ENCODE data around the gene LTF. TPM values are rescaled to one million over a fixed set of nuclear protein-coding genes. Genes with fewer than 3 reads are reported as not detected.

The LTF gene
- total RNA-seq, 1 experiment from 2014 or later: not detected

- CTCF ChIA-PET: interaction anchor here (1.1 to 2.3 kb wide), 4 partner anchors 12 to 168 kb away, joined by 6 to 12 read pairs (median 10); no protein-coding TSS in a partner anchor
- RAD21 ChIA-PET (ENCODE audit: low non-redundant PET in 1 of 2, low total read pairs in 2 of 2, uncharacterized antibody in 2 of 2, unreplicated experiment in 2 of 2): interaction anchor here in 1 of 2 experiments (0.6 kb wide), 1 partner anchor 125 kb away, joined by 3 read pairs; no protein-coding TSS in a partner anchor
- Histone ChIP-seq H3K27me3 (ENCODE audit: insufficient read depth, low read length) (peaks cover 16% of the 10 kb centered on the region), H3K9ac (ENCODE audit: low read length) (no peak overlapping the region), H3K9me2 (ENCODE audit: insufficient read depth) (no peaks in the 10 kb centered on the region), H4K20me1 (ENCODE audit: insufficient read depth) (no peaks in the 10 kb centered on the region), H3K27ac (ENCODE audit: low read depth, low read length) (no peak overlapping the region), H2AFZ (ENCODE audit: low read depth, low read length, poor library complexity, severe bottlenecking) (no peak overlapping the region), H3K9me3 (ENCODE audit: control insufficient read depth in 1 of 2, insufficient read depth in 1 of 2, low read depth in 1 of 2, low read length in 2 of 2) (no peaks in the 10 kb centered on the region), H3K4me1 (ENCODE audit: control insufficient read depth in 1 of 2, insufficient read depth in 2 of 2, low read length in 2 of 2) (no peaks in the 10 kb centered on the region; a peak in 1 of 4 replicates), H3K4me2 (ENCODE audit: low read length) (no peak overlapping the region), H3K79me2 (ENCODE audit: insufficient read depth, low read length) (no peaks in the 10 kb centered on the region), H3K4me3 (replicated peaks in 1 of 2; ENCODE audit: low read depth in 1 of 2, low read length in 2 of 2) (no peak overlapping the region), H3K36me3 (ENCODE audit: control insufficient read depth in 1 of 2, insufficient read depth in 2 of 2, low read length in 2 of 2) (no peaks in the 10 kb centered on the region)
- ATAC-seq (peak; percentile 58; the same call in 1 of the 2 replicates), DNase-seq (ENCODE audit: low read depth, low spot score) (no peak)
- intact Hi-C loops (cut with micrococcal nuclease): no loop called here
- BruUV-seq (replicated peaks): no TSS peak
- TF ChIP-seq CTCF (IDR thresholded peaks at IDR 0.05 in 2 of 3, conservative IDR thresholded peaks at IDR 0.05 in 1 of 3; ENCODE audit: borderline replicate concordance in 1 of 3, insufficient read depth in 1 of 3, low read depth in 2 of 3, low read length in 2 of 3) (peak in 2 of 3 experiments; percentile 10 to 21; a peak in 2 of 6 replicates), ZNF274 (IDR thresholded peaks at IDR 0.05; ENCODE audit: low read depth, low read length) (no peak), ZFX (IDR thresholded peaks at IDR 0.05) (no peak)
- POLR2A ChIA-PET: no interaction called here
Observed at GRCh38 chr3:46462111-46462510, 2.6 kb downstream of the LTF start.

- no peaks in the 10 kb centered on the region for H3K9me3 ChIP-seq (ENCODE audit: control insufficient read depth in 1 of 2, insufficient read depth in 1 of 2, low read depth in 1 of 2, low read length in 2 of 2)
- no peak overlapping the region for H3K4me3 ChIP-seq (replicated peaks in 1 of 2; ENCODE audit: low read depth in 1 of 2, low read length in 2 of 2)
- ChIA-PET POLR2A (no interaction called here), CTCF (interaction anchor here (0.9 to 1.5 kb wide), 2 partner anchors 10 to 13 kb away, joined by 3 to 4 read pairs; no protein-coding TSS in a partner anchor), RAD21 (ENCODE audit: low non-redundant PET in 1 of 2, low total read pairs in 2 of 2, uncharacterized antibody in 2 of 2, unreplicated experiment in 2 of 2) (no interaction called here)
- H3K36me3 ChIP-seq (ENCODE audit: control insufficient read depth in 1 of 2, insufficient read depth in 2 of 2, low read length in 2 of 2): no peaks in the 10 kb centered on the region
- no peak for DNase-seq (ENCODE audit: low read depth, low spot score)
- H3K9ac ChIP-seq (ENCODE audit: low read length): no peak overlapping the region
- H3K4me2 ChIP-seq (ENCODE audit: low read length): no peak overlapping the region
- peaks cover 14% of the 10 kb centered on the region for H3K27me3 ChIP-seq (ENCODE audit: insufficient read depth, low read length)
- TF ChIP-seq CBX3 (IDR thresholded peaks at IDR 0.05; ENCODE audit: low read depth) (no peak), REST (IDR thresholded peaks at IDR 0.05; ENCODE audit: low read depth) (no peak), EZH2phosphoT487 (IDR thresholded peaks at IDR 0.05; ENCODE audit: borderline replicate concordance) (no peak), EZH2 (IDR thresholded peaks at IDR 0.05) (no peak), CTCF (IDR thresholded peaks at IDR 0.05 in 2 of 3, conservative IDR thresholded peaks at IDR 0.05 in 1 of 3; ENCODE audit: borderline replicate concordance in 1 of 3, insufficient read depth in 1 of 3, low read depth in 2 of 3, low read length in 2 of 3) (no peak), SP1 (IDR thresholded peaks at IDR 0.05; ENCODE audit: low read depth) (no peak)
- intact Hi-C loops (cut with micrococcal nuclease): no loop called here
- H3K27ac ChIP-seq (ENCODE audit: low read depth, low read length): no peak overlapping the region
- no TSS peak for BruUV-seq (replicated peaks)
- H2AFZ ChIP-seq (ENCODE audit: low read depth, low read length, poor library complexity, severe bottlenecking): no peak overlapping the region
- no peaks in the 10 kb centered on the region for H3K79me2 ChIP-seq (ENCODE audit: insufficient read depth, low read length)
- H4K20me1 ChIP-seq (ENCODE audit: insufficient read depth): no peaks in the 10 kb centered on the region
- H3K4me1 ChIP-seq (ENCODE audit: control insufficient read depth in 1 of 2, insufficient read depth in 2 of 2, low read length in 2 of 2): no peaks in the 10 kb centered on the region; a peak in 1 of 4 replicates
- H3K9me2 ChIP-seq (ENCODE audit: insufficient read depth): no peaks in the 10 kb centered on the region
- ATAC-seq: no peak
Observed at GRCh38 chr3:46460051-46460450, 4.7 kb downstream of the LTF start.
